Epithelial cell of esophagus (primary cell): Measurements from ENCODE around the gene POLN.

Source experiments
- DNase-seq: peaks from one replicate; pipeline ENCODE4 v3.0.0; 2010; ENCODE audit warnings: low read depth
- H3K4me3 ChIP-seq: 2 replicates; pipeline ENCODE4 v1.5.1; 2011; ENCODE audit warnings: mild to moderate bottlenecking, low read length, control low read depth
- CTCF ChIP-seq: IDR thresholded peaks from 2 replicates; pipeline ENCODE4 v1.5.1; 2011; ENCODE audit warnings: low read depth, mild to moderate bottlenecking, low read length, control low read depth, inconsistent platforms; ENCODE audit not compliant: insufficient read depth; ENCODE audit errors: missing control alignments

The POLN gene

GRCh38 chr4:2287594-2287915 is 45.6 kb upstream of the POLN start:
- no peak for DNase-seq
- no peak overlapping the region for H3K4me3 ChIP-seq
- no peak for TF ChIP-seq CTCF

- H3K4me3 ChIP-seq: no peak overlapping the region
- no peak for TF ChIP-seq CTCF
- no peak for DNase-seq
Observed at GRCh38 chr4:2286904-2287593, 45.1 kb upstream of the POLN start.

GRCh38 chr4:2285613-2286381 is 43.9 kb upstream of the POLN start:
- no peak for TF ChIP-seq CTCF

GRCh38 chr4:2284934-2285612 is 43.2 kb upstream of the POLN start:
- TF ChIP-seq CTCF: no peak
- no peak overlapping the region for H3K4me3 ChIP-seq
- DNase-seq: no peak

More at GRCh38 chr4:2285613-2286381, 43.9 kb upstream of the POLN start:
- no peak overlapping the region for H3K4me3 ChIP-seq
- no peak for DNase-seq

GRCh38 chr4:2284161-2284933 is 42.4 kb upstream of the POLN start:
- DNase-seq: no peak
- no peak for TF ChIP-seq CTCF
- H3K4me3 ChIP-seq: no peak overlapping the region

- H3K4me3 ChIP-seq: no peak overlapping the region
- TF ChIP-seq CTCF: no peak
- no peak for DNase-seq
Observed at GRCh38 chr4:2283199-2283711, 41.3 kb upstream of the POLN start.
